ENCODE measurements around the gene RHBG.
A peak's percentile ranks its signal among the peaks of the same experiment; 100 is the strongest.

Gene RHBG

GRCh38 chr1:156382561-156382960 is 13.6 kb downstream of the RHBG start:
- DNase-seq (ENCODE audit: low spot score) = no peak
- H3K4me3 ChIP-seq = no peak overlapping the region
- no peak overlapping the region for H3K27ac ChIP-seq
- TF ChIP-seq, protein P1, sequence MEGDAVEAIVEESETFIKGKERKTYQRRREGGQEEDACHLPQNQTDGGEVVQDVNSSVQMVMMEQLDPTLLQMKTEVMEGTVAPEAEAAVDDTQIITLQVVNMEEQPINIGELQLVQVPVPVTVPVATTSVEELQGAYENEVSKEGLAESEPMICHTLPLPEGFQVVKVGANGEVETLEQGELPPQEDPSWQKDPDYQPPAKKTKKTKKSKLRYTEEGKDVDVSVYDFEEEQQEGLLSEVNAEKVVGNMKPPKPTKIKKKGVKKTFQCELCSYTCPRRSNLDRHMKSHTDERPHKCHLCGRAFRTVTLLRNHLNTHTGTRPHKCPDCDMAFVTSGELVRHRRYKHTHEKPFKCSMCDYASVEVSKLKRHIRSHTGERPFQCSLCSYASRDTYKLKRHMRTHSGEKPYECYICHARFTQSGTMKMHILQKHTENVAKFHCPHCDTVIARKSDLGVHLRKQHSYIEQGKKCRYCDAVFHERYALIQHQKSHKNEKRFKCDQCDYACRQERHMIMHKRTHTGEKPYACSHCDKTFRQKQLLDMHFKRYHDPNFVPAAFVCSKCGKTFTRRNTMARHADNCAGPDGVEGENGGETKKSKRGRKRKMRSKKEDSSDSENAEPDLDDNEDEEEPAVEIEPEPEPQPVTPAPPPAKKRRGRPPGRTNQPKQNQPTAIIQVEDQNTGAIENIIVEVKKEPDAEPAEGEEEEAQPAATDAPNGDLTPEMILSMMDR (IDR thresholded peaks at IDR 0.05) = no peak

GRCh38 chr1:156383023-156383422 is 14.0 kb downstream of the RHBG start:
- TF ChIP-seq, protein P1 (IDR thresholded peaks at IDR 0.05) = peak; percentile 68
- H3K27ac ChIP-seq = no peak overlapping the region
- H3K4me3 ChIP-seq = no peak overlapping the region
- DNase-seq (ENCODE audit: low spot score) = no peak

DNA sequence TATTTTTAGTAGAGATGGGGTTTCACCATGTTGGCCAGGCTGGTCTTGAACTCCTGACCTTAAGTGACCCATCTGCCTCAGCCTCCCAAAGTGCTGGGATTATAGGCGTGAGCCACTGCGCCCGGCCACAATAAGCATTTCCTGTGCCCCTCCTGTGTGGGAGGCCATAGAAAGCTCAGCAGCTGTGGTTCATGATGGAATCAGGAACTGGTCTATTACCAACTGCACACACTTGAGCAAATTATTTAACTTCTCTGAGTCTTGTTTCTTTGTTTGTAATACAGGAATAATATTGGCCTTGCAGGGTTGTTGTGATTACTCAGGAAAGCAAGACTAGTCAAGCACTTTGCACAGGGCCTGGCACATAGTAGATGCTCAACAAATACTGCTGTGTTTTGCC is 15.0 kb downstream of the RHBG start:
- TF ChIP-seq, protein P1 (IDR thresholded peaks at IDR 0.05) = no peak
- H3K4me3 ChIP-seq = no peak overlapping the region
- no peak overlapping the region for H3K27ac ChIP-seq
- no peak for DNase-seq (ENCODE audit: low spot score)

DNA sequence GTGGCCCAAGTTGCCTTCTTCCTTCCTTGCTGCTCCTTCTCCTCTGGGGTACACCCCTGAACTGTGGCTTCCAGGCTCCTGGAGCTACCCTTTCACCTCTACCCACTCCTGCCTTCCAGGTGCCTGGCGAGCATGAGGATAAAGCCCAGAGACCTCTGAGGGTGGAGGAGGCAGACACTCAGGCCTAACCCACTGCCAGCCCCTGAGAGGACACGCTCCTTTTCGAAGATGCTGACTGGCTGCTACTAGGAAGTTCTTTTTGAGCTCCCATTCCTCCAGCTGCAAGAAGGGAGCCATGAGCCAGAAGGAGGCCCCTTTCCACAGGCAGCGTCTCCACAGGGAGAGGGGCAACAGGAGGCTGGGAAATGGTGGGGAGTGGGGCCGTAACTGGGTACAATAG is 15.6 kb downstream of the RHBG start:
- Histone ChIP-seq H3K27ac (no peak overlapping the region), H3K4me3 (no peak overlapping the region)
- TF ChIP-seq, protein P1 (IDR thresholded peaks at IDR 0.05) = no peak
- no peak for DNase-seq (ENCODE audit: low spot score)

GRCh38 chr1:156385534-156386031 is 16.6 kb downstream of the RHBG start:
- no peak overlapping the region for H3K4me3 ChIP-seq
- no peak overlapping the region for H3K27ac ChIP-seq
- TF ChIP-seq, protein P1 (IDR thresholded peaks at IDR 0.05) = peak; percentile 90
- no peak for DNase-seq (ENCODE audit: low spot score)

DNA sequence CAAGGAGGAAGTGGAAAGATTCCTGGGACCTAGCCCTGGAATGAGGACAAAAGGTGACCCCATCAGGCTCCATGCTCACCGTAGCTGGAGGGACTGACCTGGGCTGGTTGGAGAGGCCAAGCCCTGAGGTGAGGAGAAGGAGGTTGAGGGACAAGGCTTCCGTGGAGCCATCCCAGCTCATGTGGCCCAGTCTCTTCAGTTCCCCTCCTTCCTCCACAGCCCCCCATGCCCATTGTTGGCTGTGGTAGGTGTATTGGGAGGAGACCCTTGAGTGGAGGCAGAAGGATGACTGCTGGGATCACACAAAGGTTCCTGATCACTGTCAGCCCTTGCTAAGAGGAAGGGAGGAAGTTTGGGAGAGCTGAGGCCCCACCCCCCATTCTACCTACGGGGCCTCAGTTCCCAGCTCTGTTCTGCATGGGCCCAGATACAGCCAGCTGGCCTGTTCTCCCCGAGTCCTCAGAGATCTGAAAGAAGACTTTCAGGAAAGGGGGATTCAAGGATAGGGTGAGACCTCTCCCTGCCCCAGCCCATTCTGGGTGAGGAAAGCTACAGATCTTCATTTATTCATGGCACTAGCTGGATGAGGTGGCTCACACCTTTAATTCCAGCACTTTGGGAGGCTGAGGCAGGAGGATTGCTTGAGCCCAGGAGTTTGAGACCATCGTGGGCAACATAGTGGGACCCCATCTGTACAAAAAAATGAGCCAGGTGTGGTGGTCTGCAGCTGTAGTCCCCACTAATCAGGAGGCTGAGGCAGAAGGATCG is 17.3 kb downstream of the RHBG start:
- no peak for DNase-seq (ENCODE audit: low spot score)
- Histone ChIP-seq H3K4me3 (no peak overlapping the region), H3K27ac (no peak overlapping the region)

More for the DNA sequence above, 17.3 kb downstream of the RHBG start:
- TF ChIP-seq, protein P1 (IDR thresholded peaks at IDR 0.05) = no peak

Measured in coronary artery (tissue), 2 donors.